Gastroesophageal sphincter (tissue), 3 donors: ENCODE data around the gene RPTOR.

Experiments
- EP300 ChIP-seq: sonication (generic); formaldehyde crosslinking; IDR thresholded peaks from one replicate; pipeline ENCODE4 v1.6.1; 2017; ENCODE audit warnings: antibody characterized with exemption, mild to moderate bottlenecking
- POLR2A ChIP-seq, 2 donors: fragments of 450-650 bp; IDR thresholded peaks; one replicate each; pipeline ENCODE4 v1.6.1; 2017; ENCODE audit warnings: antibody characterized with exemption in 2 of 2, mild to moderate bottlenecking in 2 of 2, moderate library complexity in 1 of 2
- POLR2AphosphoS5 ChIP-seq: sonication (generic); formaldehyde crosslinking; IDR thresholded peaks from one replicate; pipeline ENCODE4 v1.6.1; 2017; ENCODE audit warnings: antibody characterized with exemption
- TF ChIP-seq, protein P1 (sequence below), 4 experiments: fragments of 200-600 bp in 2 of 4; fragments of 450-650 bp in 2 of 4; sonication (generic) in 1 of 4; IDR thresholded peaks; one replicate each; pipeline ENCODE4 v1.5.1; 2017 to 2019; ENCODE audit warnings: antibody characterized with exemption in 4 of 4, mild to moderate bottlenecking in 2 of 4, moderate library complexity in 2 of 4

DNA sequence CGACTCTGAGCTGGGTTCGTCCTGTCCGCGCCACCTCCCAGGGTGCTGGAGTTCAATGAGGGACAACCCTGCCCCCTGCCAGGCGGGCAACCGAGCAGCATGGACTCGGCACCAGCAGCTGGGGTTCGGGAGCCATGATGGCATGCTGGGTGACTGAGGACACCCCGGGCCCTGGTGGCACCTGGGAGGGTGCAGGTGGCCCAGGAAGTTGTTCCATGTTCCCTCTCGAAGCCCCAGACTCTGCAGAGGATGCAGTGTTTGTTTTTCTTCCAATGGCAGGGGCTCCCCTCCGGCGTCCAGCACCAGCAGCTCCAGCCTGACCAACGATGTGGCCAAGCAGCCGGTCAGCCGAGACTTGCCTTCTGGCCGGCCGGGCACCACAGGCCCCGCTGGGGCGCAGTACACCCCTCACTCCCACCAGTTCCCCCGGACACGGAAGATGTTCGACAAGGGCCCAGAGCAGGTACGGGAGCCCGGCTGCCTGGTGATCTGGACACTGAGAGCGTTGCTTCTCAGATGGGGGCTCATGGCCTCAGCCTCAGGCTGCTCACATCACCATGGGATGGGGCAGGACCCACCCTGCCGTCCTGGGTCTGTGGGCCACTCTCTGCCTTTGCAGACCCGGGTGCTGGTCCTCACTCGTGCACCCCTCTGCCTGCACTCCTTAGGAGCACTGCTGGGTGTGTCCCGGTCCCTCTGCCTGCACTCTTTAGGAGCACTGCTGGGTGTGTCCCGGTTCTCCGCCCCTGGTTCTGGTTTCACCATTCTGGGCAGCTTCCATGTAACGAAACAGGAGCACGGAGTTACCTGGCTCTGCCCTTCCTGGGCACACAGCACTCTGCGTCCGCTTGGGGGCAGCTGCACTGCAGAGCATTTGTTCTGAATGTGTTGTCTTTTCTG is 378.8 kb downstream of the RPTOR start:
- TF ChIP-seq, protein P1, sequence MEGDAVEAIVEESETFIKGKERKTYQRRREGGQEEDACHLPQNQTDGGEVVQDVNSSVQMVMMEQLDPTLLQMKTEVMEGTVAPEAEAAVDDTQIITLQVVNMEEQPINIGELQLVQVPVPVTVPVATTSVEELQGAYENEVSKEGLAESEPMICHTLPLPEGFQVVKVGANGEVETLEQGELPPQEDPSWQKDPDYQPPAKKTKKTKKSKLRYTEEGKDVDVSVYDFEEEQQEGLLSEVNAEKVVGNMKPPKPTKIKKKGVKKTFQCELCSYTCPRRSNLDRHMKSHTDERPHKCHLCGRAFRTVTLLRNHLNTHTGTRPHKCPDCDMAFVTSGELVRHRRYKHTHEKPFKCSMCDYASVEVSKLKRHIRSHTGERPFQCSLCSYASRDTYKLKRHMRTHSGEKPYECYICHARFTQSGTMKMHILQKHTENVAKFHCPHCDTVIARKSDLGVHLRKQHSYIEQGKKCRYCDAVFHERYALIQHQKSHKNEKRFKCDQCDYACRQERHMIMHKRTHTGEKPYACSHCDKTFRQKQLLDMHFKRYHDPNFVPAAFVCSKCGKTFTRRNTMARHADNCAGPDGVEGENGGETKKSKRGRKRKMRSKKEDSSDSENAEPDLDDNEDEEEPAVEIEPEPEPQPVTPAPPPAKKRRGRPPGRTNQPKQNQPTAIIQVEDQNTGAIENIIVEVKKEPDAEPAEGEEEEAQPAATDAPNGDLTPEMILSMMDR (IDR thresholded peaks at IDR 0.05), result no peak
- TF ChIP-seq EP300, result no peak
- TF ChIP-seq POLR2A (IDR thresholded peaks at IDR 0.05), result no peak
- no peak for TF ChIP-seq POLR2AphosphoS5
